DND-41 (cell line): ENCODE data around the gene TNRC6B.

ENCODE experiments used
- CTCF ChIP-seq: IDR thresholded peaks from 2 replicates; pipeline ENCODE4 v1.5.1; 2012; ENCODE audit warnings: borderline replicate concordance, low read length, moderate library complexity, mild to moderate bottlenecking; ENCODE audit not compliant: poor library complexity, severe bottlenecking; ENCODE audit errors: extremely low read depth
- EZH2 ChIP-seq: IDR thresholded peaks from 3 replicates; pipeline ENCODE4 v1.6.1; 2012; ENCODE audit warnings: borderline replicate concordance, low read depth, mild to moderate bottlenecking, moderate library complexity, low read length, inconsistent platforms; ENCODE audit not compliant: severe bottlenecking

- no peak for TF ChIP-seq EZH2
- TF ChIP-seq CTCF: no peak
Measured at GRCh38 chr22:40175611-40176244, 2.0 kb upstream of the TNRC6B start.
